ENCODE data around the gene TBC1D2.

DNA sequence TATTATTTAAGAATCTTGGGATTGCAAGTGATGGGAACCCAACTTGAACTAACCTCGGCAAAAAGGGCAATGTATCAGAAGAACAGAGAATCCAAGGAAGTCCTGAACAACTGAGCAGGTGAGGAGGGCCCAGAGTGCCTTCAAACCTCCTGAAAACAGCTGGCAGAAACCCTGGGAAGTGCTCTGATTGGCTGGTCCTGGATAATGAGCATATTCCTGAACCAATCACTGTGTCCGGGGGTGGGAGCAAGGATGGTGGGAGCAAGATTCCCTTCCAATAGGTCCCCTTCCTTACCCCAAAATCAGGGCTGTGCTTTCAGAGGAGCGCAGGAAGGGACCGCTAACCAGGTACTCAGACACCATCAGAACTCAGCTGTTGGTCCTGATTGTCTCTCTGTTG, 31.9 kb upstream of the TBC1D2 start:
- no peak for TF ChIP-seq EZH2 (IDR thresholded peaks at IDR 0.05; ENCODE audit: low read length, missing control alignments)
- TF ChIP-seq, protein P1, sequence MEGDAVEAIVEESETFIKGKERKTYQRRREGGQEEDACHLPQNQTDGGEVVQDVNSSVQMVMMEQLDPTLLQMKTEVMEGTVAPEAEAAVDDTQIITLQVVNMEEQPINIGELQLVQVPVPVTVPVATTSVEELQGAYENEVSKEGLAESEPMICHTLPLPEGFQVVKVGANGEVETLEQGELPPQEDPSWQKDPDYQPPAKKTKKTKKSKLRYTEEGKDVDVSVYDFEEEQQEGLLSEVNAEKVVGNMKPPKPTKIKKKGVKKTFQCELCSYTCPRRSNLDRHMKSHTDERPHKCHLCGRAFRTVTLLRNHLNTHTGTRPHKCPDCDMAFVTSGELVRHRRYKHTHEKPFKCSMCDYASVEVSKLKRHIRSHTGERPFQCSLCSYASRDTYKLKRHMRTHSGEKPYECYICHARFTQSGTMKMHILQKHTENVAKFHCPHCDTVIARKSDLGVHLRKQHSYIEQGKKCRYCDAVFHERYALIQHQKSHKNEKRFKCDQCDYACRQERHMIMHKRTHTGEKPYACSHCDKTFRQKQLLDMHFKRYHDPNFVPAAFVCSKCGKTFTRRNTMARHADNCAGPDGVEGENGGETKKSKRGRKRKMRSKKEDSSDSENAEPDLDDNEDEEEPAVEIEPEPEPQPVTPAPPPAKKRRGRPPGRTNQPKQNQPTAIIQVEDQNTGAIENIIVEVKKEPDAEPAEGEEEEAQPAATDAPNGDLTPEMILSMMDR (conservative IDR thresholded peaks at IDR 0.05 in 1 of 2, IDR thresholded peaks at IDR 0.05 in 1 of 2; ENCODE audit: low read depth in 1 of 2, low read length in 2 of 2): no peak

Data from fibroblast of lung (primary cell).